Measurements from ENCODE around the gene CAMTA1. TPM values are rescaled to one million over a fixed set of nuclear protein-coding genes. Genes with fewer than 3 reads are reported as not detected.

The CAMTA1 gene
- total and polyA plus RNA-seq, 9 of the 15 experiments (the other 6 are each of a cell fraction or from before 2014, with no cell fraction given), result 43.9 to 161 (median 65.9) TPM

DNA sequence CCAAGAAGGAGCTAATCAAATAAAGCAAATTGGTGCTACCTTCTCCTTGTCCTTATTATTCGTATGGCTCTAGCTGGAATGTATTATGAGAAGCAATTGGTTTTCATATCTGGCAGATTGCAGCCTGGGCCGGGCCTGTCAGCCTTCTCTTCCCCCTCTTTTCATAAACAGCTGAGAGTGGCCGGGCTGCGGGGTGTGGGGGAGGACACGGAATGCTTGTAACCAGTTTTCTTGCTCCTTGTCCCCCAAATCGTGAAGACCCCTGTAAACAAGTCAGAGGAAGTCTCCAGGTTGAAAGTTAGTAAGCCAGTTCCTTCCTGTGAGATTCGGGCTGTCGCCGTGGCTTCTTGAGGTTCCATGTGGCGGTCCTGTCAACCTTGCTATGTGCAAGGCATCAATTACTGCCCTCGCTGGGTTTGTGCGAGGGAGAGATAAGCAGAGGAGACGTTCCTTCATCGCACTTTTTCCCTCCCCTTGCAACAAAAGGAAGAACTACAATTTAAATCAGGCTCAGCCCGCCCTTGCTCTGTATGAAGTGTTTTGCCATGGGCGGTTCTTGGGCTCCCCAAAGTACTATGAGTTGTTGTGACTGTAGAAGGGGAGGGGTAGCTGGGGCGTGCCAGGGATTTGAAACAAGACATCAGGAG, 450.7 kb downstream of the CAMTA1 start (continued):
- TF ChIP-seq TEAD4 (IDR thresholded peaks at IDR 0.05; ENCODE audit: low read length) (peak; percentile 69), TEAD4 (CRISPR knock-in tag; IDR thresholded peaks at IDR 0.05; ENCODE audit: borderline replicate concordance) (no peak), MEIS2 (IDR thresholded peaks at IDR 0.05; ENCODE audit: partially characterized antibody) (peak; percentile 64), TCF3 (CRISPR knock-in tag; IDR thresholded peaks at IDR 0.05) (peak; percentile 46; the same call in 1 of the 2 replicates), ASH1L (IDR thresholded peaks at IDR 0.05; ENCODE audit: borderline replicate concordance, low read depth, partially characterized antibody) (no peak), TAL1 (IDR thresholded peaks at IDR 0.05) (peak; percentile 18; the same call in 1 of the 2 replicates), KAT8 (IDR thresholded peaks at IDR 0.05; ENCODE audit: low read depth) (no peak)
- TF ChIP-seq, protein P1, sequence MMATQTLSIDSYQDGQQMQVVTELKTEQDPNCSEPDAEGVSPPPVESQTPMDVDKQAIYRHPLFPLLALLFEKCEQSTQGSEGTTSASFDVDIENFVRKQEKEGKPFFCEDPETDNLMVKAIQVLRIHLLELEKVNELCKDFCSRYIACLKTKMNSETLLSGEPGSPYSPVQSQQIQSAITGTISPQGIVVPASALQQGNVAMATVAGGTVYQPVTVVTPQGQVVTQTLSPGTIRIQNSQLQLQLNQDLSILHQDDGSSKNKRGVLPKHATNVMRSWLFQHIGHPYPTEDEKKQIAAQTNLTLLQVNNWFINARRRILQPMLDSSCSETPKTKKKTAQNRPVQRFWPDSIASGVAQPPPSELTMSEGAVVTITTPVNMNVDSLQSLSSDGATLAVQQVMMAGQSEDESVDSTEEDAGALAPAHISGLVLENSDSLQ (IDR thresholded peaks at IDR 0.05), result peak; percentile 16; the same call in 1 of the 2 replicates
- TF ChIP-seq, protein P2, sequence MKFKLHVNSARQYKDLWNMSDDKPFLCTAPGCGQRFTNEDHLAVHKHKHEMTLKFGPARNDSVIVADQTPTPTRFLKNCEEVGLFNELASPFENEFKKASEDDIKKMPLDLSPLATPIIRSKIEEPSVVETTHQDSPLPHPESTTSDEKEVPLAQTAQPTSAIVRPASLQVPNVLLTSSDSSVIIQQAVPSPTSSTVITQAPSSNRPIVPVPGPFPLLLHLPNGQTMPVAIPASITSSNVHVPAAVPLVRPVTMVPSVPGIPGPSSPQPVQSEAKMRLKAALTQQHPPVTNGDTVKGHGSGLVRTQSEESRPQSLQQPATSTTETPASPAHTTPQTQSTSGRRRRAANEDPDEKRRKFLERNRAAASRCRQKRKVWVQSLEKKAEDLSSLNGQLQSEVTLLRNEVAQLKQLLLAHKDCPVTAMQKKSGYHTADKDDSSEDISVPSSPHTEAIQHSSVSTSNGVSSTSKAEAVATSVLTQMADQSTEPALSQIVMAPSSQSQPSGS (CRISPR knock-in tag; IDR thresholded peaks at IDR 0.05), result no peak
- TF ChIP-seq, protein P3, sequence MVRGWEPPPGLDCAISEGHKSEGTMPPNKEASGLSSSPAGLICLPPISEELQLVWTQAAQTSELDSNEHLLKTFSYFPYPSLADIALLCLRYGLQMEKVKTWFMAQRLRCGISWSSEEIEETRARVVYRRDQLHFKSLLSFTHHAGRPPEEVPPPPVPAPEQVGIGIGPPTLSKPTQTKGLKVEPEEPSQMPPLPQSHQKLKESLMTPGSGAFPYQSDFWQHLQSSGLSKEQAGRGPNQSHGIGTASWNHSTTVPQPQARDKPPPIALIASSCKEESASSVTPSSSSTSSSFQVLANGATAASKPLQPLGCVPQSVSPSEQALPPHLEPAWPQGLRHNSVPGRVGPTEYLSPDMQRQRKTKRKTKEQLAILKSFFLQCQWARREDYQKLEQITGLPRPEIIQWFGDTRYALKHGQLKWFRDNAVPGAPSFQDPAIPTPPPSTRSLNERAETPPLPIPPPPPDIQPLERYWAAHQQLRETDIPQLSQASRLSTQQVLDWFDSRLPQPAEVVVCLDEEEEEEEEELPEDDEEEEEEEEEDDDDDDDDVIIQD (CRISPR knock-in tag; IDR thresholded peaks at IDR 0.05), result no peak
